Measurements from ENCODE around the gene NQO2. TPM values are rescaled to one million over a fixed set of nuclear protein-coding genes. Genes with fewer than 3 reads are reported as not detected.

Gene NQO2
- total RNA-seq, 1 donor from 2014 or later: 58.8 TPM

- no peaks in the 10 kb centered on the region for H3K9me3 Mint-ChIP-seq (ENCODE audit: unreplicated experiment)
- peaks cover 8% of the 10 kb centered on the region for H3K27me3 Mint-ChIP-seq (ENCODE audit: unreplicated experiment)
- H3K4me1 Mint-ChIP-seq (ENCODE audit: unreplicated experiment): peaks cover 9% of the 10 kb centered on the region
- peaks cover 61% of the 10 kb centered on the region for H3K36me3 Mint-ChIP-seq (ENCODE audit: low read depth, unreplicated experiment)
- no peak for DNase-seq (ENCODE audit: low spot score)
- no peak for TF ChIP-seq CTCF (IDR thresholded peaks at IDR 0.05; ENCODE audit: unreplicated experiment)
- H3K27ac Mint-ChIP-seq (ENCODE audit: unreplicated experiment): no peak overlapping the region
- H3K4me3 Mint-ChIP-seq (ENCODE audit: unreplicated experiment): no peak overlapping the region
Measured at GRCh38 chr6:3014675-3015066, 15.0 kb downstream of the NQO2 start.

GRCh38 chr6:3015144-3015543, 15.4 kb downstream of the NQO2 start:
- no peak for DNase-seq (ENCODE audit: low spot score)
- Mint-ChIP-seq H3K9me3 (ENCODE audit: unreplicated experiment) (no peaks in the 10 kb centered on the region), H3K36me3 (ENCODE audit: low read depth, unreplicated experiment) (peaks cover 61% of the 10 kb centered on the region), H3K27me3 (ENCODE audit: unreplicated experiment) (peaks cover 8% of the 10 kb centered on the region), H3K27ac (ENCODE audit: unreplicated experiment) (no peak overlapping the region), H3K4me3 (ENCODE audit: unreplicated experiment) (no peak overlapping the region), H3K4me1 (ENCODE audit: unreplicated experiment) (peaks cover 6% of the 10 kb centered on the region)
- no peak for TF ChIP-seq CTCF (IDR thresholded peaks at IDR 0.05; ENCODE audit: unreplicated experiment)

- Mint-ChIP-seq H3K27ac (ENCODE audit: unreplicated experiment) (no peak overlapping the region), H3K27me3 (ENCODE audit: unreplicated experiment) (peaks cover 7% of the 10 kb centered on the region), H3K9me3 (ENCODE audit: unreplicated experiment) (no peaks in the 10 kb centered on the region), H3K4me1 (ENCODE audit: unreplicated experiment) (peaks cover 6% of the 10 kb centered on the region), H3K4me3 (ENCODE audit: unreplicated experiment) (no peak overlapping the region), H3K36me3 (ENCODE audit: low read depth, unreplicated experiment) (peaks cover 46% of the 10 kb centered on the region)
- DNase-seq (ENCODE audit: low spot score): no peak
- TF ChIP-seq CTCF (IDR thresholded peaks at IDR 0.05; ENCODE audit: unreplicated experiment): no peak
Measured at GRCh38 chr6:3016473-3017280, 17.0 kb downstream of the NQO2 start.

GRCh38 chr6:3017304-3017703, 17.6 kb downstream of the NQO2 start:
- Mint-ChIP-seq H3K27me3 (ENCODE audit: unreplicated experiment) (peaks cover 4% of the 10 kb centered on the region), H3K9me3 (ENCODE audit: unreplicated experiment) (no peaks in the 10 kb centered on the region), H3K4me3 (ENCODE audit: unreplicated experiment) (no peak overlapping the region), H3K36me3 (ENCODE audit: low read depth, unreplicated experiment) (peaks cover 40% of the 10 kb centered on the region), H3K4me1 (ENCODE audit: unreplicated experiment) (peaks cover 6% of the 10 kb centered on the region), H3K27ac (ENCODE audit: unreplicated experiment) (no peak overlapping the region)
- DNase-seq (ENCODE audit: low spot score): no peak
- no peak for TF ChIP-seq CTCF (IDR thresholded peaks at IDR 0.05; ENCODE audit: unreplicated experiment)

GRCh38 chr6:3019065-3019464, 19.4 kb downstream of the NQO2 start:
- H3K4me1 Mint-ChIP-seq (ENCODE audit: unreplicated experiment): peaks cover 13% of the 10 kb centered on the region
- peaks cover 38% of the 10 kb centered on the region for H3K36me3 Mint-ChIP-seq (ENCODE audit: low read depth, unreplicated experiment)
- no peak for TF ChIP-seq CTCF (IDR thresholded peaks at IDR 0.05; ENCODE audit: unreplicated experiment)
- no peak overlapping the region for H3K4me3 Mint-ChIP-seq (ENCODE audit: unreplicated experiment)
- peaks cover 4% of the 10 kb centered on the region for H3K27me3 Mint-ChIP-seq (ENCODE audit: unreplicated experiment)
- no peak overlapping the region for H3K27ac Mint-ChIP-seq (ENCODE audit: unreplicated experiment)
- no peaks in the 10 kb centered on the region for H3K9me3 Mint-ChIP-seq (ENCODE audit: unreplicated experiment)
- no peak for DNase-seq (ENCODE audit: low spot score)

Data from endothelial cell (in vitro differentiated cells).